Astrocyte (in vitro differentiated cells and primary cell): ENCODE measurements around the gene GIPR.

Experiments used
- CTCF ChIP-seq: IDR thresholded peaks from 2 replicates; pipeline ENCODE4 v1.5.1; 2011; ENCODE audit warnings: low read depth, mild to moderate bottlenecking, inconsistent platforms, low read length, moderate library complexity; ENCODE audit not compliant: insufficient read depth
- EZH2 ChIP-seq: IDR thresholded peaks from 2 replicates; pipeline ENCODE4 v1.6.1; 2012; ENCODE audit warnings: mild to moderate bottlenecking, low read length, inconsistent platforms; ENCODE audit not compliant: insufficient read depth

GRCh38 chr19:45645068-45645630 lies 22.9 kb upstream of the GIPR start:
- TF ChIP-seq CTCF (no peak), EZH2 (no peak)
